Sigmoid colon (tissue), 7 donors: Measurements from ENCODE around the gene UGT1A6. TPM values are rescaled to one million over a fixed set of nuclear protein-coding genes. Genes with fewer than 3 reads are reported as not detected.

Experiments used
- DNase-seq: peaks from one replicate; pipeline ENCODE4 v3.0.0-alpha.2; 2019
- H3K27ac ChIP-seq, 4 donors: fragments of 200-600 bp; sonication (generic); one replicate each; pipeline ENCODE4 v1.5.1; 2016 to 2019; ENCODE audit warnings: mild to moderate bottlenecking in 1 of 4
- H3K27me3 ChIP-seq, 3 donors: fragments of 200-600 bp; sonication (generic); one replicate each; pipeline ENCODE4 v1.5.1; 2019; ENCODE audit warnings: mild to moderate bottlenecking in 1 of 3
- H3K36me3 ChIP-seq, 4 donors: fragments of 200-600 bp; sonication (generic); one replicate each; pipeline ENCODE4 v1.5.1; 2016 to 2019
- H3K4me1 ChIP-seq, 4 donors: fragments of 200-600 bp; sonication (generic); one replicate each; pipeline ENCODE4 v1.5.1; 2017 to 2019
- H3K4me3 ChIP-seq, 4 donors: fragments of 200-600 bp; sonication (generic); one replicate each; pipeline ENCODE4 v1.5.1; 2017 to 2019; ENCODE audit warnings: mild to moderate bottlenecking in 2 of 4, moderate library complexity in 1 of 4
- H3K9me3 ChIP-seq, 4 donors: fragments of 200-600 bp in 3 of 4; sonication (generic) in 3 of 4; one replicate each; pipeline versions ENCODE4 v1.5.1 to v1.6.1; 2013 to 2019
- CTCF ChIP-seq, 4 experiments: fragments of 450-650 bp in 3 of 4; fragments of 200-600 bp in 1 of 4; IDR thresholded peaks; one replicate each; pipeline ENCODE4 v1.5.1; 2016 to 2019; ENCODE audit warnings: antibody characterized with exemption in 4 of 4, mild to moderate bottlenecking in 3 of 4, moderate library complexity in 2 of 4
- EP300 ChIP-seq, 4 donors: sonication (generic); formaldehyde crosslinking; IDR thresholded peaks; one replicate each; pipeline ENCODE4 v1.6.1; 2017; ENCODE audit warnings: antibody characterized with exemption in 4 of 4
- POLR2A ChIP-seq, 2 donors: fragments of 450-650 bp; IDR thresholded peaks; one replicate each; pipeline ENCODE4 v1.6.1; 2016; ENCODE audit warnings: antibody characterized with exemption in 2 of 2, mild to moderate bottlenecking in 2 of 2, moderate library complexity in 2 of 2
- POLR2AphosphoS5 ChIP-seq, 4 donors: sonication (generic); formaldehyde crosslinking; IDR thresholded peaks; one replicate each; pipeline ENCODE4 v1.6.1; 2017; ENCODE audit warnings: antibody characterized with exemption in 4 of 4
- WGBS, 2 donors: extraction: QIAGEN DNeasy Blood & Tissue Kit; methylation state at CpG; one replicate each; pipeline ENCODE4 v1.1.7; 2013; 5-methylcytosine and 5-hydroxymethylcytosine counted together
- intact Hi-C: fragments of 100-400 bp; cut with DNase I; formaldehyde crosslinking; loops from one replicate; pipeline ENCODE4 v1.15.1; 2023
- polyA plus RNA-seq, 3 donors: library from polyadenylated mRNA; stranded (reverse); fragments of 200-250 nt; gene quantifications; one replicate each; pipeline ENCODE4 v1.2.3, GENCODE V29; 2013
- total RNA-seq, 4 donors: library from RNA; depleted of rRNA; stranded (reverse); fragments of >200 nt; gene quantifications; one replicate each; pipeline ENCODE4 v1.1.0, GENCODE V29; 2016
- donor health status: healthy with polysubstance abuse.
- donor health status: Bipolar disorder and iron deficiency.
- donor health status: healthy.

The UGT1A6 gene
- total and polyA plus RNA-seq, 7 donors = 3.0 TPM; not detected in 6

DNA sequence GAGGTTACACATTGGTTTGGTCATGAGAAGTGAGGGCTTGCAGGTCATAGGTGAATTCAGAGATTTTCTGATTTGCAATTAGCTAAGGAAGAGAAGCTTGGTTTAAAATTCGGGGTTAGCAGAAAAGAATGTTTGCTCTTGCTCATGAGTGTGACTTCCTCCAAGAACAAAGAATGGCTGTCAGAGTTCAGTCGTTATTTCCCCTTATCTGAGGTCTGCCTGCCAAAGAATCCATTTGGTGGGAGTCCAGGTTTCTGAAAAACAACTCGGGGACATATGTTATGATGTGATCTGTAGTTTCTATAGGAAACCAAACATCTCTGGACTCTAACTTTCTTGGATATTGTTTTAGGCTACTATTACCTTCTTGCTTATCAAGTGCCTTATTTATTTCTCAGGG is 3.2 kb upstream of the UGT1A6 start:
- H3K4me1 ChIP-seq = no peaks in the 10 kb centered on the region
- no peak overlapping the region for H3K27ac ChIP-seq
- no peaks in the 10 kb centered on the region for H3K9me3 ChIP-seq
- H3K36me3 ChIP-seq = no peaks in the 10 kb centered on the region
- DNase-seq = no peak
- no peak overlapping the region for H3K4me3 ChIP-seq
- 7 to 18% methylated on average over 3 of the region's 3 CpGs for WGBS, 2 donors
- TF ChIP-seq CTCF (IDR thresholded peaks at IDR 0.05) = no peak
- no peak for TF ChIP-seq EP300 (IDR thresholded peaks at IDR 0.05)
- TF ChIP-seq POLR2A (IDR thresholded peaks at IDR 0.05) = no peak
- TF ChIP-seq POLR2AphosphoS5 (IDR thresholded peaks at IDR 0.05) = no peak
- H3K27me3 ChIP-seq = no peaks in the 10 kb centered on the region
- intact Hi-C loops = no loop called here

- Histone ChIP-seq H3K4me1 (no peaks in the 10 kb centered on the region), H3K4me3 (no peak overlapping the region), H3K36me3 (no peaks in the 10 kb centered on the region), H3K27ac (no peak overlapping the region), H3K27me3 (no peaks in the 10 kb centered on the region), H3K9me3 (no peaks in the 10 kb centered on the region)
- intact Hi-C loops = no loop called here
- no peak for DNase-seq
- TF ChIP-seq POLR2A (IDR thresholded peaks at IDR 0.05) = no peak
- TF ChIP-seq CTCF (IDR thresholded peaks at IDR 0.05) = no peak
- TF ChIP-seq POLR2AphosphoS5 (IDR thresholded peaks at IDR 0.05) = no peak
- no peak for TF ChIP-seq EP300 (IDR thresholded peaks at IDR 0.05)
- 49 to 80% methylated on average over 4 of the region's 4 CpGs for WGBS, 2 donors
Measured at GRCh38 chr2:233690444-233690843, 2.2 kb upstream of the UGT1A6 start.

DNA sequence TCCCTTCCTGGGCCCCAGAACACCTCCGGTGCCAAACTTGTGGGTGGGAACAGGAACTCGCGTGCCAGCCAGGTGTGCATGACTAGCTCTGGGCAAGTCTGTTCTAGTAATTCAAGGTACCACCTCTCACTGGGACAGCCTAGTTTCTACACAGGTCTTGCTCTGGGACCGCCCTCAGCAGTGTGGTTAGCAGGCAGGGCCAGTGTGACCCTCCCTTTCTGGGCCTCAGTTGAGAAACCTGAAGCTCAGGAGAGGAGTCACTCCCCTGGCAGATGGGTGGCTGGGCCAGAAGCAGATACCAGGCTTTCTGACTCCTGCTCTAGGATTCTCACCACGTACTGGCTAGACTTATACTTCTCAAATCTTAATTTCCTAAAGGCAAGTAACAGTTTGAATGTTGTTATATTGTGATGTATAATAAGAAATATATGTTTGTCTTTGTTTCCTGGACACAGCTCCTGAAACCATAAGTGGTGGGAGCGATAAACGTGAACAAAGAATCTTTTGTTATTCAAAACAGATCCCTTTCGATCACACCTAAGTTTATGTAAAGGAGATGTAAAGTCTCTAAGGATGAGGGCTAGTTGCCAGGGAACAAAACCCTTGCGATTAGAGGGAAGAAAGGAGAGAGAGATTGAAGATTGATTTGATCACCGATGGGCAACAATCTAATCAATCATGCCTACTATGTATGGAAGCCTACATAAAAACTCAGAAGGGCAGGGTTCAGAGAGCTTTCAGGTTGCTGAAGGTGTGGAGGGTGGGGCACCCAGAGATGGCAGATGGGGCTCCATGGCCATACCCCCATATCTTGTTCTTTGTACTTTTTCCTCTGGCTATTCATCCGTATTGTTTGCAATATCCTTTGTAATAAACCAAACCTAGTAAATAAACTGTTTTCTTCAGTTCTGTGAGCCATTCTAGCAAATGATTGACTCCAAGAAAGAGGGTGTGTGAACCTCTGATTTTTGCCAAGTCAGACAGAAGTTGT is 952 bp upstream of the UGT1A6 start:
- no peaks in the 10 kb centered on the region for H3K9me3 ChIP-seq
- TF ChIP-seq POLR2AphosphoS5 (IDR thresholded peaks at IDR 0.05) (no peak), CTCF (IDR thresholded peaks at IDR 0.05) (no peak), POLR2A (IDR thresholded peaks at IDR 0.05) (no peak), EP300 (IDR thresholded peaks at IDR 0.05) (no peak)
- H3K4me3 ChIP-seq = no peak overlapping the region
- intact Hi-C loops = no loop called here
- no peaks in the 10 kb centered on the region for H3K4me1 ChIP-seq
- H3K36me3 ChIP-seq = no peaks in the 10 kb centered on the region
- 15 to 67% methylated on average over 11 of the region's 11 CpGs for whole genome bisulfite sequencing, 2 donors
- no peak for DNase-seq
- H3K27ac ChIP-seq = no peak overlapping the region
- no peaks in the 10 kb centered on the region for H3K27me3 ChIP-seq

DNA sequence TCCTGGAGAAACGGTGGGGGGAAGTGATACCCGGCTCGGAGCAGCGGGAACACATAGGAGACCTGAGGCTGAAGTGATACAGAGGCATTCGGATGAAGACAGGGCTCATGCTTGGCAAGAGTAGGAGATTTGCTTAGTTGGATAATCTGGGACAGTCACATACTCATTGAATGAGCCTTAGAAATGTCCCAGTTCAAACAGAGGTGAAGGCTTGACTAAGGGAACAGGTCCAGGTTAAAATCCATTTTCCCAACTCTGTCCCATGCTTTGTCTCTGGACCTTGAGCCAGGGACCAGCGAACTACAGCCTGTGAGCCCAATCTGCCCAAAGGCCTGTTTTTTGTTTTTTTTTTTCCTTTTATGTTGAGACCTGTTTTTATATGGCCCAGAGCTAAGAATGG is 1.3 kb downstream of the UGT1A6 start:
- intact Hi-C loops = no loop called here
- Histone ChIP-seq H3K9me3 (no peaks in the 10 kb centered on the region), H3K27me3 (no peaks in the 10 kb centered on the region), H3K36me3 (no peaks in the 10 kb centered on the region), H3K4me1 (no peaks in the 10 kb centered on the region), H3K27ac (no peak overlapping the region), H3K4me3 (no peak overlapping the region)
- TF ChIP-seq POLR2AphosphoS5 (IDR thresholded peaks at IDR 0.05) (no peak), EP300 (IDR thresholded peaks at IDR 0.05) (no peak), POLR2A (IDR thresholded peaks at IDR 0.05) (no peak), CTCF (IDR thresholded peaks at IDR 0.05) (no peak)
- no peak for DNase-seq
- 70 to 81% methylated on average over 6 of the region's 6 CpGs for WGBS, 2 donors
